Measurements from ENCODE around the gene CHRNA10.

The CHRNA10 gene

GRCh38 chr11:3671334-3672254 lies at the start of gene CHRNA10:
TSS of gene CHRNA10 (minus strand) at chr11:3671384. CDS start at chr11:3671312, 72 bp downstream.
- no peaks in the 10 kb centered on the region for H3K27me3 ChIP-seq (ENCODE audit: control insufficient read depth in 2 of 2, insufficient read depth in 2 of 2, low read length in 2 of 2)
- peaks cover 33 to 65% of the 10 kb centered on the region in 2 donors for H3K36me3 ChIP-seq (ENCODE audit: control insufficient read depth in 2 of 2, insufficient read depth in 2 of 2, low read length in 2 of 2)
- H3K9ac ChIP-seq (ENCODE audit: low read depth in 1 of 2, low read length in 2 of 2) = no peak within 1 kb of the TSS
- no peaks in the 10 kb centered on the region for H3K4me1 ChIP-seq (ENCODE audit: control insufficient read depth in 2 of 2, insufficient read depth in 2 of 2, low read length in 2 of 2)
- H3K27ac ChIP-seq (ENCODE audit: low read depth in 2 of 2, low read length in 2 of 2) = no peak within 1 kb of the TSS
- no peaks in the 10 kb centered on the region for H3K9me3 ChIP-seq (ENCODE audit: control insufficient read depth in 2 of 2, low read length in 2 of 2)
- H3K4me3 ChIP-seq (ENCODE audit: low read length in 2 of 2) = no peak within 1 kb of the TSS

- H3K4me3 ChIP-seq (ENCODE audit: low read length in 2 of 2) = no peak overlapping the region
- no peak overlapping the region for H3K27ac ChIP-seq (ENCODE audit: low read depth in 2 of 2, low read length in 2 of 2)
- no peaks in the 10 kb centered on the region for H3K27me3 ChIP-seq (ENCODE audit: control insufficient read depth in 2 of 2, insufficient read depth in 2 of 2, low read length in 2 of 2)
- peaks cover 53 to 56% of the 10 kb centered on the region in 2 donors for H3K36me3 ChIP-seq (ENCODE audit: control insufficient read depth in 2 of 2, insufficient read depth in 2 of 2, low read length in 2 of 2)
- H3K4me1 ChIP-seq (ENCODE audit: control insufficient read depth in 2 of 2, insufficient read depth in 2 of 2, low read length in 2 of 2) = no peaks in the 10 kb centered on the region
- no peaks in the 10 kb centered on the region for H3K9me3 ChIP-seq (ENCODE audit: control insufficient read depth in 2 of 2, low read length in 2 of 2)
- H3K9ac ChIP-seq (ENCODE audit: low read depth in 1 of 2, low read length in 2 of 2) = no peak overlapping the region
Observed at GRCh38 chr11:3712274-3712673, 41.1 kb upstream of the CHRNA10 start.

GRCh38 chr11:3710485-3711259 lies 39.5 kb upstream of the CHRNA10 start:
- Histone ChIP-seq H3K27me3 (ENCODE audit: control insufficient read depth in 2 of 2, insufficient read depth in 2 of 2, low read length in 2 of 2) (no peaks in the 10 kb centered on the region), H3K9me3 (ENCODE audit: control insufficient read depth in 2 of 2, low read length in 2 of 2) (no peaks in the 10 kb centered on the region), H3K36me3 (ENCODE audit: control insufficient read depth in 2 of 2, insufficient read depth in 2 of 2, low read length in 2 of 2) (peaks cover 52 to 57% of the 10 kb centered on the region in 2 donors), H3K27ac (ENCODE audit: low read depth in 2 of 2, low read length in 2 of 2) (no peak overlapping the region), H3K4me1 (ENCODE audit: control insufficient read depth in 2 of 2, insufficient read depth in 2 of 2, low read length in 2 of 2) (no peaks in the 10 kb centered on the region), H3K9ac (ENCODE audit: low read depth in 1 of 2, low read length in 2 of 2) (no peak overlapping the region), H3K4me3 (ENCODE audit: low read length in 2 of 2) (no peak overlapping the region)

- H3K9ac ChIP-seq (ENCODE audit: low read depth in 1 of 2, low read length in 2 of 2) = no peak overlapping the region
- peaks cover 51 to 59% of the 10 kb centered on the region in 2 donors for H3K36me3 ChIP-seq (ENCODE audit: control insufficient read depth in 2 of 2, insufficient read depth in 2 of 2, low read length in 2 of 2)
- no peak overlapping the region for H3K27ac ChIP-seq (ENCODE audit: low read depth in 2 of 2, low read length in 2 of 2)
- H3K27me3 ChIP-seq (ENCODE audit: control insufficient read depth in 2 of 2, insufficient read depth in 2 of 2, low read length in 2 of 2) = no peaks in the 10 kb centered on the region
- H3K4me3 ChIP-seq (ENCODE audit: low read length in 2 of 2) = no peak overlapping the region
- H3K4me1 ChIP-seq (ENCODE audit: control insufficient read depth in 2 of 2, insufficient read depth in 2 of 2, low read length in 2 of 2) = no peaks in the 10 kb centered on the region
- no peaks in the 10 kb centered on the region for H3K9me3 ChIP-seq (ENCODE audit: control insufficient read depth in 2 of 2, low read length in 2 of 2)
Observed at GRCh38 chr11:3709977-3710376, 38.8 kb upstream of the CHRNA10 start.

GRCh38 chr11:3707176-3707575 lies 36.0 kb upstream of the CHRNA10 start:
- Histone ChIP-seq H3K36me3 (ENCODE audit: control insufficient read depth in 2 of 2, insufficient read depth in 2 of 2, low read length in 2 of 2) (peaks cover 48 to 66% of the 10 kb centered on the region in 2 donors), H3K9me3 (ENCODE audit: control insufficient read depth in 2 of 2, low read length in 2 of 2) (no peaks in the 10 kb centered on the region), H3K4me3 (ENCODE audit: low read length in 2 of 2) (no peak overlapping the region), H3K4me1 (ENCODE audit: control insufficient read depth in 2 of 2, insufficient read depth in 2 of 2, low read length in 2 of 2) (no peaks in the 10 kb centered on the region), H3K27ac (ENCODE audit: low read depth in 2 of 2, low read length in 2 of 2) (no peak overlapping the region), H3K9ac (ENCODE audit: low read depth in 1 of 2, low read length in 2 of 2) (no peak overlapping the region), H3K27me3 (ENCODE audit: control insufficient read depth in 2 of 2, insufficient read depth in 2 of 2, low read length in 2 of 2) (no peaks in the 10 kb centered on the region)

- no peaks in the 10 kb centered on the region for H3K4me1 ChIP-seq (ENCODE audit: control insufficient read depth in 2 of 2, insufficient read depth in 2 of 2, low read length in 2 of 2)
- H3K9ac ChIP-seq (ENCODE audit: low read depth in 1 of 2, low read length in 2 of 2) = no peak overlapping the region
- no peaks in the 10 kb centered on the region for H3K9me3 ChIP-seq (ENCODE audit: control insufficient read depth in 2 of 2, low read length in 2 of 2)
- no peak overlapping the region for H3K4me3 ChIP-seq (ENCODE audit: low read length in 2 of 2)
- H3K27ac ChIP-seq (ENCODE audit: low read depth in 2 of 2, low read length in 2 of 2) = no peak overlapping the region
- H3K27me3 ChIP-seq (ENCODE audit: control insufficient read depth in 2 of 2, insufficient read depth in 2 of 2, low read length in 2 of 2) = no peaks in the 10 kb centered on the region
- H3K36me3 ChIP-seq (ENCODE audit: control insufficient read depth in 2 of 2, insufficient read depth in 2 of 2, low read length in 2 of 2) = peaks cover 61 to 70% of the 10 kb centered on the region in 2 donors
Observed at GRCh38 chr11:3703383-3703782, 32.2 kb upstream of the CHRNA10 start.

GRCh38 chr11:3700910-3701309 lies 29.7 kb upstream of the CHRNA10 start:
- Histone ChIP-seq H3K9me3 (ENCODE audit: control insufficient read depth in 2 of 2, low read length in 2 of 2) (no peaks in the 10 kb centered on the region), H3K27me3 (ENCODE audit: control insufficient read depth in 2 of 2, insufficient read depth in 2 of 2, low read length in 2 of 2) (no peaks in the 10 kb centered on the region), H3K27ac (ENCODE audit: low read depth in 2 of 2, low read length in 2 of 2) (no peak overlapping the region), H3K4me3 (ENCODE audit: low read length in 2 of 2) (no peak overlapping the region), H3K9ac (ENCODE audit: low read depth in 1 of 2, low read length in 2 of 2) (no peak overlapping the region), H3K4me1 (ENCODE audit: control insufficient read depth in 2 of 2, insufficient read depth in 2 of 2, low read length in 2 of 2) (no peaks in the 10 kb centered on the region), H3K36me3 (ENCODE audit: control insufficient read depth in 2 of 2, insufficient read depth in 2 of 2, low read length in 2 of 2) (peaks cover 61 to 69% of the 10 kb centered on the region in 2 donors)

GRCh38 chr11:3700410-3700809 lies 29.2 kb upstream of the CHRNA10 start:
- no peak overlapping the region for H3K27ac ChIP-seq (ENCODE audit: low read depth in 2 of 2, low read length in 2 of 2)
- no peak overlapping the region for H3K4me3 ChIP-seq (ENCODE audit: low read length in 2 of 2)
- H3K27me3 ChIP-seq (ENCODE audit: control insufficient read depth in 2 of 2, insufficient read depth in 2 of 2, low read length in 2 of 2) = no peaks in the 10 kb centered on the region
- peaks cover 61 to 73% of the 10 kb centered on the region in 2 donors for H3K36me3 ChIP-seq (ENCODE audit: control insufficient read depth in 2 of 2, insufficient read depth in 2 of 2, low read length in 2 of 2)
- H3K9ac ChIP-seq (ENCODE audit: low read depth in 1 of 2, low read length in 2 of 2) = no peak overlapping the region
- H3K4me1 ChIP-seq (ENCODE audit: control insufficient read depth in 2 of 2, insufficient read depth in 2 of 2, low read length in 2 of 2) = no peaks in the 10 kb centered on the region
- no peaks in the 10 kb centered on the region for H3K9me3 ChIP-seq (ENCODE audit: control insufficient read depth in 2 of 2, low read length in 2 of 2)

- Histone ChIP-seq H3K9me3 (ENCODE audit: control insufficient read depth in 2 of 2, low read length in 2 of 2) (no peaks in the 10 kb centered on the region), H3K9ac (ENCODE audit: low read depth in 1 of 2, low read length in 2 of 2) (no peak overlapping the region), H3K27me3 (ENCODE audit: control insufficient read depth in 2 of 2, insufficient read depth in 2 of 2, low read length in 2 of 2) (no peaks in the 10 kb centered on the region), H3K36me3 (ENCODE audit: control insufficient read depth in 2 of 2, insufficient read depth in 2 of 2, low read length in 2 of 2) (peaks cover 56 to 64% of the 10 kb centered on the region in 2 donors), H3K4me1 (ENCODE audit: control insufficient read depth in 2 of 2, insufficient read depth in 2 of 2, low read length in 2 of 2) (peaks cover 0 to 8% of the 10 kb centered on the region in 2 donors), H3K27ac (ENCODE audit: low read depth in 2 of 2, low read length in 2 of 2) (no peak overlapping the region), H3K4me3 (ENCODE audit: low read length in 2 of 2) (no peak overlapping the region)
Observed at GRCh38 chr11:3686751-3687150, 15.6 kb upstream of the CHRNA10 start.

- H3K4me1 ChIP-seq (ENCODE audit: control insufficient read depth in 2 of 2, insufficient read depth in 2 of 2, low read length in 2 of 2) = peaks cover 0 to 8% of the 10 kb centered on the region in 2 donors
- peak overlapping the region in 1 of 2 donors; percentile 30 for H3K27ac ChIP-seq (ENCODE audit: low read depth in 2 of 2, low read length in 2 of 2)
- no peak overlapping the region for H3K4me3 ChIP-seq (ENCODE audit: low read length in 2 of 2)
- H3K27me3 ChIP-seq (ENCODE audit: control insufficient read depth in 2 of 2, insufficient read depth in 2 of 2, low read length in 2 of 2) = no peaks in the 10 kb centered on the region
- H3K9ac ChIP-seq (ENCODE audit: low read depth in 1 of 2, low read length in 2 of 2) = no peak overlapping the region
- H3K36me3 ChIP-seq (ENCODE audit: control insufficient read depth in 2 of 2, insufficient read depth in 2 of 2, low read length in 2 of 2) = peaks cover 55 to 64% of the 10 kb centered on the region in 2 donors
- no peaks in the 10 kb centered on the region for H3K9me3 ChIP-seq (ENCODE audit: control insufficient read depth in 2 of 2, low read length in 2 of 2)
Observed at GRCh38 chr11:3685923-3686322, 14.7 kb upstream of the CHRNA10 start.

All from mucosa of rectum (tissue), 2 donors.